H1 (cell line): ENCODE data around the gene CHIC1. TPM values are rescaled to one million over a fixed set of nuclear protein-coding genes. Genes with fewer than 3 reads are reported as not detected.

Experiments used
- CTCF ChIA-PET: fragments of 300-600 bp; sonication (Branson Sonifier 250); formaldehyde crosslinking; loops from one replicate; lab custom pipeline; 2021; ENCODE audit not compliant: partially characterized antibody; lab: Charles Lee
- POLR2A ChIA-PET: fragments of 300-600 bp; sonication (Branson Sonifier 250); formaldehyde crosslinking; loops from one replicate; lab custom pipeline; 2021; ENCODE audit warnings: inconsistent platforms; ENCODE audit not compliant: partially characterized antibody; lab: Charles Lee
- DNase-seq, 2 experiments: peaks; one replicate each; pipeline versions ENCODE4 v3.0.0 to v3.0.0-alpha.2; 2010 to 2022; ENCODE audit warnings: low spot score in 2 of 2, low read depth in 1 of 2, mixed read lengths in 1 of 2
- FAIRE-seq: peaks from 2 replicates; lab custom pipeline; 2011; peaks lifted over from hg19 to GRCh38; lab: Jason Lieb, UNC
- H2AFZ ChIP-seq: 2 replicates; pipeline ENCODE4 v1.8.1; 2012; ENCODE audit warnings: low read length, inconsistent platforms
- H2AK5ac ChIP-seq: 2 replicates; pipeline ENCODE4 v1.6.1; 2013; ENCODE audit warnings: low read depth, low read length
- H2BK120ac ChIP-seq: replicated peaks from 2 replicates; pipeline ENCODE3; 2013; ENCODE audit warnings: low read depth, low read length, inconsistent platforms
- H2BK12ac ChIP-seq: 2 replicates; pipeline ENCODE4 v1.6.1; 2013; ENCODE audit warnings: low read depth, low read length
- H2BK15ac ChIP-seq: 2 replicates; pipeline ENCODE4 v1.6.1; 2013; ENCODE audit warnings: low read length
- H2BK20ac ChIP-seq: 2 replicates; pipeline ENCODE4 v1.6.1; 2013; ENCODE audit warnings: low read length
- H2BK5ac ChIP-seq: 2 replicates; pipeline ENCODE4 v1.6.1; 2013; ENCODE audit warnings: low read depth, low read length
- H3K14ac ChIP-seq: 2 replicates; pipeline ENCODE4 v1.6.1; 2013; ENCODE audit warnings: inconsistent platforms; ENCODE audit not compliant: insufficient read length
- H3K18ac ChIP-seq: 2 replicates; pipeline ENCODE4 v1.6.1; 2013; ENCODE audit warnings: low read length; ENCODE audit errors: extremely low read depth
- H3K23ac ChIP-seq: 2 replicates; pipeline ENCODE4 v1.6.1; 2013; ENCODE audit warnings: inconsistent platforms; ENCODE audit not compliant: insufficient read length
- H3K23me2 ChIP-seq: 2 replicates; pipeline ENCODE4 v1.6.1; 2013; ENCODE audit warnings: low read depth, low read length
- H3K27ac ChIP-seq: 2 replicates; pipeline ENCODE4 v1.6.1; 2011; ENCODE audit warnings: low read depth, low read length, inconsistent platforms
- H3K27me3 ChIP-seq, 4 experiments: replicated peaks in 1 of 4; 1 replicate in 1 of 4; 2 replicates in 3 of 4; pipeline versions ENCODE4 v1.6.1 to v1.8.1; 2011 to 2013; ENCODE audit warnings: low read length in 3 of 4, mild to moderate bottlenecking in 3 of 4, inconsistent platforms in 2 of 4, mixed read lengths in 2 of 4, moderate library complexity in 1 of 4; ENCODE audit not compliant: control insufficient read depth in 3 of 4, insufficient read depth in 3 of 4; ENCODE audit errors: extremely low read depth in 1 of 4
- H3K36me3 ChIP-seq, 4 experiments: 2 replicates each; pipeline versions ENCODE4 v1.6.1 to v1.8.1; 2011 to 2013; ENCODE audit warnings: mild to moderate bottlenecking in 4 of 4, low read length in 3 of 4, moderate library complexity in 2 of 4, control low read depth in 1 of 4, inconsistent platforms in 1 of 4; ENCODE audit not compliant: insufficient read depth in 4 of 4, control insufficient read depth in 2 of 4
- H3K4ac ChIP-seq: replicated peaks from 2 replicates; pipeline ENCODE3; 2013; ENCODE audit warnings: low read length, low read depth, mixed read lengths, inconsistent platforms; ENCODE audit not compliant: insufficient read length
- H3K4me1 ChIP-seq, 4 experiments: replicated peaks in 1 of 4; 1 replicate in 1 of 4; 2 replicates in 3 of 4; pipeline versions ENCODE4 v1.6.1 to v1.8.1; 2011 to 2013; ENCODE audit warnings: low read length in 3 of 4, inconsistent platforms in 2 of 4, mixed read lengths in 1 of 4; ENCODE audit not compliant: insufficient read depth in 4 of 4, control insufficient read depth in 3 of 4
- H3K4me2 ChIP-seq, 2 experiments: 2 replicates each; pipeline versions ENCODE4 v1.6.1 to v1.8.1; 2011 to 2013; ENCODE audit warnings: low read depth in 2 of 2, low read length in 2 of 2, control low read depth in 1 of 2, inconsistent platforms in 1 of 2, mild to moderate bottlenecking in 1 of 2; ENCODE audit not compliant: insufficient read depth in 1 of 2
- H3K4me3 ChIP-seq, 4 experiments: fragments of 200-600, 300-600 bp in 1 of 4; sonication (generic), shearing (Covaris generic), sonication (Bioruptor Twin) in 1 of 4; 2 replicates each; pipeline versions ENCODE4 v1.5.1 to v1.8.1; 2011 to 2016; ENCODE audit warnings: low read length in 4 of 4, low read depth in 3 of 4, control low read depth in 2 of 4, inconsistent platforms in 2 of 4, mild to moderate bottlenecking in 2 of 4, mixed read lengths in 1 of 4, moderate library complexity in 1 of 4; ENCODE audit not compliant: insufficient read depth in 2 of 4; ENCODE audit errors: extremely low read depth in 1 of 4
- H3K56ac ChIP-seq: replicated peaks from 2 replicates; pipeline ENCODE3; 2013; ENCODE audit warnings: low read depth, mild to moderate bottlenecking, mixed read lengths, low read length, inconsistent platforms; ENCODE audit not compliant: insufficient read length
- H3K79me1 ChIP-seq: 2 replicates; pipeline ENCODE4 v1.6.1; 2013; ENCODE audit warnings: low read depth, low read length, control low read depth
- H3K79me2 ChIP-seq, 2 experiments: 2 replicates each; pipeline versions ENCODE4 v1.6.1 to v1.8.1; 2012 to 2013; ENCODE audit warnings: low read length in 2 of 2, mild to moderate bottlenecking in 2 of 2, inconsistent platforms in 1 of 2; ENCODE audit not compliant: insufficient read depth in 2 of 2, control insufficient read depth in 1 of 2
- H3K9ac ChIP-seq, 4 experiments: replicated peaks in 1 of 4; 1 replicate in 1 of 4; 2 replicates in 3 of 4; pipeline versions ENCODE4 v1.6.1 to v1.8.1; 2011 to 2013; ENCODE audit warnings: low read depth in 3 of 4, low read length in 3 of 4, control low read depth in 2 of 4, mild to moderate bottlenecking in 2 of 4, moderate library complexity in 2 of 4, inconsistent platforms in 1 of 4; ENCODE audit errors: extremely low read depth in 1 of 4
- H3K9me3 ChIP-seq, 2 experiments: 2 replicates each; pipeline versions ENCODE4 v1.6.1 to v1.8.1; 2012 to 2013; ENCODE audit warnings: mild to moderate bottlenecking in 2 of 2, moderate library complexity in 2 of 2, control low read depth in 1 of 2, inconsistent platforms in 1 of 2, low read depth in 1 of 2, low read length in 1 of 2, mixed read lengths in 1 of 2; ENCODE audit not compliant: insufficient read depth in 2 of 2
- H4K20me1 ChIP-seq, 2 experiments: replicated peaks in 1 of 2; 2 replicates each; pipeline versions ENCODE3 to v1.8.1; 2011 to 2013; ENCODE audit warnings: inconsistent platforms in 2 of 2, low read length in 2 of 2, mild to moderate bottlenecking in 1 of 2; ENCODE audit not compliant: insufficient read depth in 2 of 2, control insufficient read depth in 1 of 2
- H4K5ac ChIP-seq: 2 replicates; pipeline ENCODE4 v1.6.1; 2013; ENCODE audit warnings: low read length, low read depth, mixed read lengths, inconsistent platforms; ENCODE audit not compliant: insufficient read length
- H4K8ac ChIP-seq: 2 replicates; pipeline ENCODE4 v1.8.0; 2013; ENCODE audit warnings: mild to moderate bottlenecking, moderate library complexity, low read length, inconsistent platforms; ENCODE audit not compliant: insufficient read depth; ENCODE audit errors: extremely low read depth
- H4K91ac ChIP-seq: replicated peaks from 2 replicates; pipeline ENCODE3; 2013; ENCODE audit warnings: low read length, mixed read lengths, inconsistent platforms; ENCODE audit not compliant: insufficient read length
- GABPA ChIP-seq: IDR thresholded peaks from 2 replicates; pipeline ENCODE4 v1.6.1; 2011; ENCODE audit warnings: mild to moderate bottlenecking, low read length, moderate library complexity, borderline replicate concordance; ENCODE audit not compliant: insufficient read depth
- KDM5A ChIP-seq: fragments of 200-600 bp; IDR thresholded peaks from 2 replicates; pipeline ENCODE4 v1.7.1; 2012; ENCODE audit warnings: mild to moderate bottlenecking, low read length, inconsistent platforms, mixed read lengths
- polyA plus RNA-seq, 7 experiments: library from polyadenylated mRNA; depleted of rRNA in 3 of 7; stranded (reverse) in 5 of 7; unstranded in 2 of 7; fragments of >200 nt in 5 of 7; fragments of 200-250 nt in 2 of 7; gene quantifications; 1 replicate in 5 of 7; 2 replicates in 1 of 7; 4 replicates in 1 of 7; pipeline versions ENCODE4 v1.2.1 to v1.2.3, GENCODE V29; 2011 to 2013; ENCODE audit warnings: missing spikeins in 2 of 7, mixed read lengths in 2 of 7
- total RNA-seq: library from RNA; stranded (reverse); fragmentation: NEBNext Ultra II Directional; extraction: Animal tissue kit (Norgen Biotek cat#: 25700); gene quantifications from 2 replicates; pipeline ENCODE4 v1.2.1, GENCODE V29; 2021
- TF ChIP-seq, protein P1 (sequence below), 3 experiments: IDR thresholded peaks; 1 replicate in 2 of 3; 2 replicates in 1 of 3; pipeline versions ENCODE4 v1.5.1 to v1.6.1; 2011; ENCODE audit warnings: low read length in 3 of 3, mild to moderate bottlenecking in 3 of 3, inconsistent platforms in 2 of 3, low read depth in 1 of 3, moderate library complexity in 1 of 3; ENCODE audit not compliant: insufficient read depth in 1 of 3; ENCODE audit errors: control extremely low read depth in 1 of 3

Gene CHIC1
- total and polyA plus RNA-seq, 2 of the 8 experiments (the other 6 are each of a cell fraction or from before 2014, with no cell fraction given), result 3.1 to 10.1 TPM

DNA sequence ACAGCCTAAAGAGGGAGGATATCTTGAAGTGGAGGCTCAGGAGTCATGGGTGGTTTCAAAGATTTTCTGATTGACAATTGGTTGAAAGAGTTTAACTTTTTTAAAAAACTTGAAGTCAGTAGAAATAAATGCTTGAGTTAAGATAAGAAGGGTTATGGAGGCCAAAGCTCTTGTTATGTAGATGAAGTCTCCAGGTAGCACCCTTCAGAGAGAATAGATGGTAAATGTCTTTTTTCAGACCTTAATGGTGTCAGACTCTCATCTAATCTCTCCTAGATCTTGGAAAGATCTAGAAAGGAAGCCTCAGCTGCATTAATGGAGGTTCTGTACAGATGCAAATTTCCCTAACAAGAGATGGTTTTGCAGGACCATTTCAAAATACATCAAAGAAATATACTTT, 6.8 kb upstream of the CHIC1 start:
- FAIRE-seq, result no peak
- POLR2A ChIA-PET, result no interaction called here

More for the DNA sequence above, 6.8 kb upstream of the CHIC1 start:
- Histone ChIP-seq H3K23me2 (no peaks in the 10 kb centered on the region), H2BK15ac (no peak overlapping the region), H3K18ac (no peak overlapping the region), H3K9me3 (no peaks in the 10 kb centered on the region), H3K36me3 (no peaks in the 10 kb centered on the region), H3K4ac (no peak overlapping the region), H2BK12ac (no peak overlapping the region), H4K91ac (no peak overlapping the region), H4K5ac (no peak overlapping the region), H3K4me1 (peaks cover 0 to 7% (median 4%) of the 10 kb centered on the region in 4 experiments; a peak in 4 of 7 replicates), H3K27ac (no peak overlapping the region), H2AK5ac (no peak overlapping the region), H4K8ac (no peak overlapping the region), H3K14ac (no peak overlapping the region), H2BK120ac (no peak overlapping the region), H3K56ac (no peak overlapping the region), H3K27me3 (no peaks in the 10 kb centered on the region), H3K9ac (no peak overlapping the region), H2BK5ac (no peak overlapping the region), H2BK20ac (no peak overlapping the region), H3K23ac (no peak overlapping the region), H3K4me2 (no peak overlapping the region), H4K20me1 (no peaks in the 10 kb centered on the region), H3K79me1 (no peaks in the 10 kb centered on the region), H2AFZ (no peak overlapping the region), H3K4me3 (no peak overlapping the region), H3K79me2 (no peaks in the 10 kb centered on the region)
- no peak for DNase-seq
- CTCF ChIA-PET, result no interaction called here
- TF ChIP-seq GABPA (no peak), KDM5A (no peak)
- TF ChIP-seq, protein P1, sequence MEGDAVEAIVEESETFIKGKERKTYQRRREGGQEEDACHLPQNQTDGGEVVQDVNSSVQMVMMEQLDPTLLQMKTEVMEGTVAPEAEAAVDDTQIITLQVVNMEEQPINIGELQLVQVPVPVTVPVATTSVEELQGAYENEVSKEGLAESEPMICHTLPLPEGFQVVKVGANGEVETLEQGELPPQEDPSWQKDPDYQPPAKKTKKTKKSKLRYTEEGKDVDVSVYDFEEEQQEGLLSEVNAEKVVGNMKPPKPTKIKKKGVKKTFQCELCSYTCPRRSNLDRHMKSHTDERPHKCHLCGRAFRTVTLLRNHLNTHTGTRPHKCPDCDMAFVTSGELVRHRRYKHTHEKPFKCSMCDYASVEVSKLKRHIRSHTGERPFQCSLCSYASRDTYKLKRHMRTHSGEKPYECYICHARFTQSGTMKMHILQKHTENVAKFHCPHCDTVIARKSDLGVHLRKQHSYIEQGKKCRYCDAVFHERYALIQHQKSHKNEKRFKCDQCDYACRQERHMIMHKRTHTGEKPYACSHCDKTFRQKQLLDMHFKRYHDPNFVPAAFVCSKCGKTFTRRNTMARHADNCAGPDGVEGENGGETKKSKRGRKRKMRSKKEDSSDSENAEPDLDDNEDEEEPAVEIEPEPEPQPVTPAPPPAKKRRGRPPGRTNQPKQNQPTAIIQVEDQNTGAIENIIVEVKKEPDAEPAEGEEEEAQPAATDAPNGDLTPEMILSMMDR (IDR thresholded peaks at IDR 0.05; ENCODE audit: control extremely low read depth in 1 of 3, insufficient read depth in 1 of 3, low read depth in 1 of 3, low read length in 3 of 3), result no peak
